HG03175 (cell line): ENCODE measurements around the gene WDR33.

Experiments used
- ATAC-seq: cut with Tn5 transposase; IDR thresholded peaks from one replicate; pipeline ENCODE4 v1.9.1; 2021; ENCODE audit warnings: mild to moderate bottlenecking, moderate library complexity; ENCODE audit not compliant: unreplicated experiment

Gene WDR33

GRCh38 chr2:127658641-127659407, 152.1 kb downstream of the WDR33 start:
- no peak for ATAC-seq

DNA sequence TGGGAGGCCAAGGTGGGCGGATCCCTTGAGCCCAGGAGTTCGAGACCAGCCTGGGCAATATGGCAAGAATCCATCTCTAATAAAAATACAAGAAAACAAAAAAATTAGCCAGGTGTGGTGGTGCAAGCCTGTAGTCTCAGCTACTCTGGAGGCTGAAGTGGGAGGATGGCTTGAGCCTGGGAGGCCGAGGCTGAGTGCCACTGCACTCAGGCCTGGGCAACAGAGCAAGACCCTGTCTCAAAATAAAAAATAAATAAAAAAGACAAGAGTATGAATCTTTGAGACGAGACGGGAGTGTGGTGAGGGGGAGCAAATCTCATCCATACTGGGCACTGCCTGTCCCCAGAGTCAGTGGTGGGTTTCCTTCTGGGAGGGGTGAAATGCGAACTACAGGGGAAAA, 152.8 kb downstream of the WDR33 start:
- no peak for ATAC-seq

DNA sequence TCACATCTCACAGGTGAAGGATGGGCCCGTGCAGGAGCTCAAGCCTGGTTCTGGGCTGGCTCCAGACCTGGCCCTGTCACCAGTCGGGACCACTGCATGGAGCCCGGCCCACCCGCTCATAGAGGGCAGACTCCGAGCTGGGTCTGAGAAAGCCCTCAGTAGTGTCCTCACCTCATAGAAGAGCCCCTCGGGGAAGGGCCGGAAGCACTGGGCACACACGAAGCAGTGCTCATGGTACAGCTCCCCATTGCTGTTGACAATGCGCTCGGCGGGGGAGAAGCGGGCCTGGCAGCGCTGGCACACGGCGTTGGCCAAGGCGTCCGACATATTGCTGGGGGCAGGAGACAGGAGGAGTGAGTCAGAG, 153.8 kb downstream of the WDR33 start:
- ATAC-seq: no peak

DNA sequence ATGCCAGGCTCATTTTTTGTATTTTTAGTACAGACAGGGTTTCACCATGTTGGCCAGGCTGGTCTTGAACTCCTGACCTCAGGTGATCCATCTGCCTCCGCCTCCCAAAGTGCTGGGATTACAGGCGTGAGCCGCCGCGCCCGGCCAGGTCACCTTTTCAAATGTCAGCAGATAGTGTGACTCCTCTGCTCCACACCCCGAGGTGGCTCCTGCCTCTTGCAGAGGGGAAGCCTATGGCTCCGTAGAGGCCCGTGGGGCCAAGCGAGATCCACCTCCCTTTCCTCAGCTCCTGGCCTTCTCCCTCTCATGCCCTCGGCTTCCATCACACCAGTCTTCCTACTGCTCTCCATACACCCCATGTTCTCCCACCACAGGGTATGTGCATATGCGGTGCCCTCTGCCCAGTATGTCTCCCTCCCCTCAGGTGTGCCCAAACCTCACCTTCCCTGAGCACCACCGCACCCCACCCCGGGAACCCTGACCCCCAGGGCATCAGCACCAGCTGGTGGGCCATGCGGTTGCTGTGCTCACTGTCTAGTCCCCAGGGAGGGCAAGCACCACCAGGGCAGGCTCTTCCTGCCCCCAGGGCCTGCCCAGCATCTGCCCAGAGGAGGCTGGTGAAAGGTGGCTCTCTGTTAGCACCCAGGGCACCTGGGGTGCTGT, 154.3 kb downstream of the WDR33 start:
- no peak for ATAC-seq

DNA sequence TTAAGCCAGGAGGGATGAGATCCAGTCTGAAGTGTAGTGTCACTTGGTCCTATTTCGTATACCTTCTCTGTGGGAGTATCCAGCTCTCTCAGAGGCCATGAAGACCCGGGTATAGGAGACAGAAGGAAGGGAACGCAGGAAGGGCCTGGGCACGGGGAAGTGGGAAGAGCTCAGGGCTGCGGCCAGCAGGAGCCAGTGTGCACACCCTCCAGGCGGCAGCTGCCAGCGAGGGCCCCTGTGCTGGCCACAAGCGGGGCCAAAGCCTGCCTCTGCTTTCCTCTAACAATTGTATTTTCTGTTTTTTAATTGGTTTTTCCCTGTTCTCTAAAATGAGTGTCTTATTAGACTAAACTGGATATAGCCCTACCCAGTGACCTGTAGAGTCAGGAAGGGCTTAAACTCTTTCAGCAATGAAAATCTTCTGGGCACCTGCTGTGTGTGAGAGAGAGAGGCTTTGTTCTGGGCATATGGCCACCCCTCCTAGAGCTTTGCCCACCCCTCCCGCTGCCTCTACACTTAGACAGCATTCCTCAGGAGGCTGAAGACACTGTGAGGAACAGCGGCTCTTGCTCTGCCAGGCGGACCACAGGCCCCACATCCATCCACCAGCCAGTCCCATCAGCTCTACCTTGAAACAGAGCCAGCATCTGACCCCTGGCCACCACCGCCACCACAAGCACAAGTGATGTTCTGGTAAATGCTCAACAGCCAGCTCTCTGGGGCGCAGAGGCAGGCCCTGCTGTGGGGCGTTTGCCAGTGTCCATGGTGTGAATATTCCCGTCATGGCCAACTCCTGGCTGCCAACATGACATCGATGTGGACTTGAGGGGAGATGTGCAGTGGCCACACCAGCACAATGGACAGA, 155.5 kb downstream of the WDR33 start:
- no peak for ATAC-seq

GRCh38 chr2:127654838-127655175, 156.2 kb downstream of the WDR33 start:
- no peak for ATAC-seq

GRCh38 chr2:127654084-127654837, 156.7 kb downstream of the WDR33 start:
- no peak for ATAC-seq

DNA sequence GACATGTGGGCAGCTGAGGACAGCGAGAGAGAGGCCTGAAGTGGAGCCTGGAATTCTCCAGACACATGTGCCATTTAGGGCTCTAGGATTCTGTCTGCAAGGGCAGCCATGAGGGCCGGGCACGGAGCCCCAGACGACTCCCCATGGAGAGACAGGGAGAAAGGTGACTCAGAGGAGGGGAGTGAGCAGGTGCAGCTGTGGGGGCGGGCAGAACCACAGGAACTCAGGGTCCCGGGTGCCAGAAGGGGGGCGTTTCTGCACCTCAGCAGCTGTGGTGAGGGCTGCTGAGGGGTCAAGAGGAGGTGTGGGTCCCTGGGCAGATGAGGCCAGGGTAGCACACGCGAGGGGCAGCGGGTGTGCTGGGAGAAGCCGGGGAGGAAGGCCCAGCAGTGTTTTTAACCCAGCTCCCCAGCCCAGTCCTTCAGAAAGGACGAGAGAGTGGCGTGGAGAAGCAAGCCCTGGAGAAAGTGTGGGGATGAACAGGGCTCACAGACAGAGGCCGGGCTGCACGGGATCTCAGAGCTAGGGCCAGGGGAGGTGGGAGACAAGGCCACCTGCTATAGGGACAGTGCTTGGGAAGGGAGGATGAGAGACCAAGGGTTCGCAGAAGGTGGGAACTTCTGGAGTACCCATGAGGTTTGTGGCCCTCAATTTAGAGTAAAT, 157.4 kb downstream of the WDR33 start:
- ATAC-seq: no peak

- ATAC-seq: no peak
Observed at GRCh38 chr2:127652786-127653357, 158.1 kb downstream of the WDR33 start.

DNA sequence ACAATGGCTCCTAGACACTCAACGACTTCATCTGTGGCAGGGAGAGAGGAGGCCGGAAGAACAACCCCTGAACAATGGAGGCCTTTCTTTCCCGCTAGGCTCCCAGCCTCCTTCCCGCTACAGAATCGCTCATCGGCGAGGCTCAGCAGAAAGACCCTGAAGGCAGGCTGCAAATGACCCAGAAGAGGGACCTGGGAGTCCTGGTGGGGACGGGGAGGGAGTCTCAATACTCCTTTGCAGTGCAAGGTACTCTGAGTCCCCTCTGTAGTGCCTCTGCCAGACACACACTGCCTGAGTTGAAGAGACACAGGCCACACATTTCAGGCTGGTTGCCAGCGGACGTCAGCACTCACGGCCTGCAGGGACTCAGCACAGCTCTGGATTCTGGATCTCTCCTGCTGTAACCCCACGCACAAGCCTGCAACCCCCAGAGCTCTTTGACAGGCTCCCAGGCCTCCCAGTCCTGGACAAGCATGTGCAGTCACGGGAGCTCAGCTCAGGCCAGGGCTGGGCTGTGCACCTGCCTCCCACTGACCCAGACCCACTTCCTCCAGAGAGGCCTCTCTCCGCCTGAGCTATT, 158.9 kb downstream of the WDR33 start:
- ATAC-seq: no peak

GRCh38 chr2:127651381-127651809, 159.6 kb downstream of the WDR33 start:
- ATAC-seq: no peak
